Omental fat pad (tissue), 4 donors: ENCODE results near the gene PRLHR. TPM values are rescaled to one million over a fixed set of nuclear protein-coding genes. Genes with fewer than 3 reads are reported as not detected.
A peak's percentile ranks its signal among the peaks of the same experiment; 100 is the strongest.

Source experiments
- ATAC-seq: fragments of 150-250 bp; one replicate; pipeline ENCODE4 v1.9.1; 2016; ENCODE audit warnings: mild to moderate bottlenecking, moderate library complexity; ENCODE audit not compliant: low FRiP score
- DNase-seq: peaks from one replicate; pipeline ENCODE4 v3.0.0-alpha.2; 2019; ENCODE audit warnings: low spot score
- CTCF ChIP-seq, 3 donors: fragments of 450-650 bp; IDR thresholded peaks; one replicate each; pipeline ENCODE4 v1.5.1; 2016 to 2017; ENCODE audit warnings: antibody characterized with exemption in 3 of 3, mild to moderate bottlenecking in 3 of 3, moderate library complexity in 2 of 3
- total RNA-seq, 4 donors: library from RNA; depleted of rRNA; stranded (reverse); fragments of >200 nt; gene quantifications; one replicate each; pipeline ENCODE4 v1.1.0, GENCODE V29; 2016

PRLHR gene
- total RNA-seq, 4 donors from 2014 or later = not detected

GRCh38 chr10:118570591-118570990 is 24.9 kb downstream of the PRLHR start:
- no peak for TF ChIP-seq CTCF (IDR thresholded peaks at IDR 0.05)
- DNase-seq (no peak), ATAC-seq (no peak)

- no peak for TF ChIP-seq CTCF (IDR thresholded peaks at IDR 0.05)
- DNase-seq (no peak), ATAC-seq (no peak)
Measured at GRCh38 chr10:118569882-118570252, 25.6 kb downstream of the PRLHR start.

GRCh38 chr10:118569241-118569881 is 26.1 kb downstream of the PRLHR start:
- no peak for TF ChIP-seq CTCF (IDR thresholded peaks at IDR 0.05)
- DNase-seq = no peak
- ATAC-seq = no peak

GRCh38 chr10:118568327-118568848 is 27.1 kb downstream of the PRLHR start:
- no peak for ATAC-seq
- TF ChIP-seq CTCF (IDR thresholded peaks at IDR 0.05) = peak in 1 of 3 donors; percentile 67
- no peak for DNase-seq

GRCh38 chr10:118567701-118568248 is 27.7 kb downstream of the PRLHR start:
- no peak for ATAC-seq
- DNase-seq = no peak
- TF ChIP-seq CTCF (IDR thresholded peaks at IDR 0.05) = no peak

GRCh38 chr10:118566911-118567310 is 28.5 kb downstream of the PRLHR start:
- DNase-seq (no peak), ATAC-seq (no peak)
- no peak for TF ChIP-seq CTCF (IDR thresholded peaks at IDR 0.05)
